Occipital lobe (tissue), 2 donors: ENCODE results near the gene MRM1. TPM values are rescaled to one million over a fixed set of nuclear protein-coding genes. Genes with fewer than 3 reads are reported as not detected.

Source experiments
- DNase-seq: peaks from one replicate; lab custom pipeline; 2025; lab: John Stamatoyannopoulos, UW
- total RNA-seq: library from RNA; depleted of rRNA; stranded (reverse); fragments of >200 nt; gene quantifications from one replicate; pipeline ENCODE4 v1.2.3, GENCODE V29; 2014

MRM1 gene
- total RNA-seq, 1 donor from 2014 or later: 2.7 TPM

DNA sequence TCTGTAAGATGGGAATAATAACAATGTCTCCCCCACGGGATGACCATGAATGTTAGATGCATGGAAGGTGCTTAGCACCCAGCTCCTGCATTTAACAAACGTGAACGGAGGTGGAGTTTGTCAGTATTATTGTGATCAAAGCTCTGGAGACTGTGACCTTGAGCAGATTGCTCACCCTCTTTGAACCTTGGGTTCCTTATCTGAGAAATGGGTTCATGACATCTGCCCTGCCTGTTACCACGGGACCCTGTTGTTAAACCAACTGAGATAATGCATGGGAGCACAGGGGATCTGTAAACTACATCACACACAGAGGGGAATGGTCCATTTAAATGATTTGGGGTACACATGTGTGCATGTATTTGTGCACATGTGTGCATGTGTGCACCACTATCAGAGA is 29.6 kb downstream of the MRM1 start:
- DNase-seq: no peak

DNA sequence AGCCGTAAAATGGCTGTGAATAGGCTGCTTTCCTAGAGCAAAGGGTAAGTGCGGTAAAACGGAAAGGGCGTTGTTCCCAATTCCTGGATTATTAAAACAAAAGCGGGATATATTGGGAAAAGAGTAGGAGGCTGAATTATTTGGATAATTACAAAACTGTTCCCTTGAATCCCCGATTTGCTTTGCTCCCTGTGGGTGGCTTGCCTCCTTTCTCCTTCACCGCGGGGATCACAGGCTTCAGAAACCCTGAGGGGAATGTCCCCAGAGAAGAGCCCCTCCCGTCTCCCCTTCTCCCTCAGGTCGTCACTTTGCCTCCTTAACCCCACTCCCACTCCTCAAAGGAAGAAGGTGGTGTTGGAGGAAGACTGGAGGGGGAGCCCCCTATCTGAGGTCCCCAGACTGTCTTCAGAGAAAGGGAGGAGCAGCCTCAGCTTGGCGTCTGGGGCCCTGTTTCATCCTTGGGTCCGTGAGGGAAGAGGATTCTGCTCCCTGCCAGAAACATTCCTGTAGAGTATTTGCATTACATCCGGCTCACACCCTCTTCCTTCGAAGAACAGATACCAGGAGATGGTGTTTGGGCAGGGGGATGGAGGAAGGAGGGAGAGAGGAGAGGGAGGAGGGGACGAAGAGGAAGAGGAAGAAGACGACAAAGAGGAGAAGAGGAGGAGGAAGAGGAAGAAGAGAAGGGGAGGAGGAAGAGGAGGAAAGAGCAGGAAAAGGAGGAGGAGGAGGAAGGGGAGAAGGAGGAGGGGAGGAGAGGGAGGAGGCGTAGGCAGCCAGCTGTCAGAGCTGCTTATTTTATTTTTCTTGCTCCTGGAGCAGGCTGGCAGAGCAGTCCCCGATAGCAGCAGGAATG is 31.8 kb downstream of the MRM1 start:
- DNase-seq: no peak

DNA sequence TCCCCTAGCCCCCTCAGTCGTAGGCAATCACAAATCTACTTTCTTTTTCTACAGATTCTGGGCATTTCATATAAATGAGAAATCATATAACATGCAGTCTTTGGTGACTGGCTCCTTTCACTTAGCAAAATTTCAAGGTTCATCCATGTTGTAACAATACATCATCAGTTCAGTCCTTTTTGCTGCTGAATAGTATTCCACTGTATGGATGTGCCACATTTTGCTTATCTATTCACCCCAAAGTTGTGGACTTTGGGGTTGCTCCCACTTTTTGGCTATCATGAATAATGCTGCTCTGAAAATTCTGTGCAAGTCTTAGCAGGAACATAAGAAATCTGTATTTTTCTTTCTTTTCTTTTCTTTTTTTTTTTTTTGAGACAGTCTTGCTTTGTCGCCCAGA is 39.0 kb downstream of the MRM1 start:
- DNase-seq: no peak

DNA sequence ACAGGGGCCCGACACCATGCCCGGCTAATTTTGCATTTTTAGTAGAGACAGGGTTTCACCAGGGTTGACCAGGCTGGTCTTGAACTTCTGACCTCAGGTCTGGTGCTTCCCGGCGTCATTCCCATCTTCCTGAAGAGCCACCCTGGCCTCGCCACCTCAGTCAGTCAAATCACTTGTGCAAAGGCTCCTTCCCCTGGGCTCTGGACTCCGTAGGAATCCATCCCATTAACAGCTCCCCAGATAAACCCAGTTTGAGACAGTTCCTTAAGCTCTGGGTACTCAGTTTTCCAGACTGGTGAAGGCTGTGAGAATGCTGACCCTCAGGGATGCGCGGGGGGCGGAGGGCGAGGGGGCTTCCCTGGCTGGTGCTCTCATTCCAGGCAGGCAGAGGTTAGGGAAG is 39.5 kb downstream of the MRM1 start:
- DNase-seq: no peak

DNA sequence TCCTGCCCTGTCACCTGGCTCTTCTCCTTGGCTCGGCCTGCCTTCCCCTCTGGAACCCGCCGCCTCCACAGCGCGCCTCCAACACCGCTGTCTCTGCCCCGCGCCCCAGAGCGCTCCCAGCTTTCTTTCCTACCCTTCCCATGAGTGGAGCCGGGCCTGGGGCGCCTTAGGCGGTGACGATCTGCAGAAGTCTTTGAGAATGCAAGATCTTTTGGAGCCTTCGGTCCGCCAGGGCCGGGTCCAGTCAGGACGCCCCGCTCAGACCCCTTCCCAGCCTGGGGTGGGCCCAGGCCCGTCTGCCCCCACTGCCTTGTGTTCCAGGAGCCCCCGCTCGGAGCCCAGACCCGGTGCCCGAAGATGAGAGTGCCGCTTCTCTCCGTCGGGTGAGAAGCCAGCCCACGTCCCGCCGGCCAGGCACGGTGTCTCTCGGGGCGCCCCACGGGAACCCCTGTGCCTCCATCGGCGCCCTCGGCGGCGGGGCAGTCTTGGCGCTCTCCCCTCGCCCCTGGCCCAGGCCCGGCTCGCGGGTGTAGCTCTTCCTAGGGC is 40.0 kb downstream of the MRM1 start:
- no peak for DNase-seq

DNA sequence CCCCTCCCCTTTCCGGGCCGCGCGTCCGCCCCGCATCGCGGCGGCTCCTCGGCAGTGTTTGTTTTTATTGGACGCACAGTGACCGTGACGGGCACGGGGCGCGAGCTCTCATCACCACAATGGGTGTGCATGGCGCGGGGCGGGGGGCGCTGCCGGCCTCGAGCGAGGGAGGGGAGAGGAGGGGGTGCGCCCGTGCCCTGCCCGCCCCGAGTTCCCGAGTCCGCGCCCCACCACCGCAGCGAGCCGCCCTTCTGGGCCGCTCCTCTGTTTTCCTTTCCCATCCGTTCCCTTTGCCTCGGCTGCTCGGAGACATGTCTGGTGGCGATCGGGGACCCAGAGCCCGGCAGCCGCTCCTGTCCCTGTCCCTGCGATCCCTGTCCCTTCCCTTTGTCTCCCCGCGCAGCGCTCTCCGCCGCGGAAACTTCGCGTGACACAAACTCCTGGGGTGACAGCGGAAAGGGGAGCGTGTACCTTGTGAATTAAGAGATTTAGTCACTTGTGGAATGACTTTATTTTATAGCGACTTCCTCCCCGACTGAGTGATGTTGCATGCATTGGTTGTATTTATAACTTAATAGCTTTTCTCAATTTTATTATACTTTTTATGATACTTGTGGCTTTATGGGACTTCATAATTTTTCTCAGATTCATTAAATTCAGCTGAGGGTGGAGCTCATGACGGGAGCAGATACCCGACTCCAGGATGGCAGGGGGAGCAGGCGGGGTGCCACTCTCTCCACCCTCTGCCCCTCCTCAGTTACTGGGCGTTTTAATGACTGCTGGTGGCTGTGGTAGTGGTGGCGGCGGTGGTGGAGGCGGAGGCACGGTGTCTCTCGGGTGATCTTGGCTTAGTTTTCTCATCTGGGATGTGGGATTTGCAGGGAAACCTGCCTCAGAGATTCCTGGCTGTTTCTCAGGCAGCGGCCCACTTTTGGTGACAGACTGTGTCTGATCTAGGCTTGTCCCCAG is 40.8 kb downstream of the MRM1 start:
- no peak for DNase-seq

DNA sequence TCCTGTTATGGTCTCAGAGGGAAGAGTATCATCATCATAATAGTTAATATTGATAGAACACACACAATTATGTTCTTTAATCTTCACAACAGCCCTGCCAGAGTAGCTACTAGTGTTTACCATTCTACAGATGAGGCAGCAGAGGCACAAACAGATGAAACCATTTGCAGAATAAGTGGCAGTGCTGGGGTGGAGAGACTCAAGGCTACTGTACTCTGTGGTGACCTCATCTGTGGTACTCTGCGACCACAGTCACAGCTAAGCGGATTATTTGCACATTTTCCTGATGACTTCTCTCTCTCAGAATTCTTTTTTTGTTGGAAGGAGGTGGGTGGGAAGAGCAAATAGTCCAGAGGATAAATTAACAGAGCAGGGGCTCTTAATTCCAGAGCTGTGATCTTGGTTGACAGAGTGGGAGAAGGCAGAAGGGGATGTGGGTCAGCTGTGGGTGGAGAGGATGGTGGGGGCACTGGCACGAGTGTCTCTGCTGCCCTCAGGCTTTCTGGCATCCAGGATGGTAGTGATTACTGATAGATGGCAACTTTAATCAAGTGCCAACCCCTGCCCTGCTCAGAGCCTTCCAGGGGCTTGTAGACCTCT is 41.8 kb downstream of the MRM1 start:
- DNase-seq: no peak

DNA sequence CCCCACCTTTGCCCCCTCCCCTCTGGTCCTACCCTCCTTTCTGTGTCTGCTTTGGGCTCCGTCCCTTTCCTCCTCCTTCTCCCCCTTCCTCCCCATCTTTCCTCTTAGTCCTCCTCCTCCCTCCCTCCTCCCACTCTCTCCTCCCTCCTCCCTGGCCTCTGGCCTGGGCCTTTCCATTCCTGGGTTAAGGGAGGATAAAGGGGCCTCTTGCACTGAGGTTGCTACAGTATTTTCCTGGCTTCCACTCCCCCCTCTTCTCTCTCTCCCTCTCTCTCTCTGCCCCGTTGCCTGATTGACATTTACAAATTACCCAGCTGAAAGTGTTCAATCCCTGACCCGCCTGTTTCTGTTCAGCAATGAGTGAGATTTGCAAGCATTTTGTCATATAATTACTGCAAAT is 44.0 kb downstream of the MRM1 start:
- DNase-seq: no peak

DNA sequence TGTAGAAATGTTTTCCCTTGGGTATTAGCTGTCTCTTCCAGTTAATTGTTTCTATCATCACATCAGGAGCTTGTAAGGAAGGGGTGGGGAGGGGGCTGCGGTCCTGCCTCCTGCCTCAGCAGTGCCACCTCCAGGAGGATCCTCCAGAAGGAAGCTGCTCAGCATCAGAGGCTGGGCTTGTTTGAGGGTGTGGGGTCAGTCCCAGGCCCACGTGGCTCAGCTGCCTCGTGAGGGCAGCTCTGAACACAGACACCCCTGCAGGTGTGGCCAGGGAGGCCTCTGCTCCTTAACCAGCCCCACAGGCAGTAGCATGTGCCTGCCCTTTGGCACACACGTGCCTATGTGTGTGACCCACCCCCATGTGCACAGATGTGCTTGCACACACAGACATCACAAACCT is 46.3 kb downstream of the MRM1 start:
- no peak for DNase-seq

DNA sequence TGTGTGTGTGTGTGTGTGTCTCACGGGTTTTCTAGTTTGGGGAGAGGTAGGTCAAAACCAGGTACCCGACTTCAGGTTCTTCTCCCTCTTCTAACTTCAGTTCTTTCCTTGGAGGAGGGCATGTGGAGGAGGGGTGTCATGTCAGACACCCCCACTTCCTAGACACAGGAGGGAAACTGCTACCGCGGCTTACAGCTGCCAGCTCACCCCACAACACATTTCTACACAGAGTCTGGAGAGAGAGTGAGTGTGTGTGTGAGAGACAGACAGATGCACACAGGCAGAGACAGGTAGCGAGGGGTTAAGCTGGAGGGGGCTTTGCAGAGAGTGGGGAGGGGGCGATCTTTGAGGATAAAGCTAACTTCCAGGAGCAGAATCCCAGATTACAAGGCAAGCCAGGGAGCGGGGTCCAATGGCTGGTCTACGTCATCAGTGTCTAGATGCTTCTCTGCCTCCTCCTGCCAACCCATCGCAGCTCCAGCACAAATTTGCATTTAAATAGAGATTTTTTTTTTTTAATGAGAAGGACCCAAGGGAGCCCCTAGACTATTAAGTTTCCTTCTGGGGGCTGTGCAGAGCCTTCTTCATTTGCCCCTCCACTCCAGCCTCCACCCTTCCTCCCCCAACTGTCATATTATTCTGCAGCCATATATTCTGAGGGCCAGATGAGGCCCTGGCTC is 48.9 kb downstream of the MRM1 start:
- no peak for DNase-seq

DNA sequence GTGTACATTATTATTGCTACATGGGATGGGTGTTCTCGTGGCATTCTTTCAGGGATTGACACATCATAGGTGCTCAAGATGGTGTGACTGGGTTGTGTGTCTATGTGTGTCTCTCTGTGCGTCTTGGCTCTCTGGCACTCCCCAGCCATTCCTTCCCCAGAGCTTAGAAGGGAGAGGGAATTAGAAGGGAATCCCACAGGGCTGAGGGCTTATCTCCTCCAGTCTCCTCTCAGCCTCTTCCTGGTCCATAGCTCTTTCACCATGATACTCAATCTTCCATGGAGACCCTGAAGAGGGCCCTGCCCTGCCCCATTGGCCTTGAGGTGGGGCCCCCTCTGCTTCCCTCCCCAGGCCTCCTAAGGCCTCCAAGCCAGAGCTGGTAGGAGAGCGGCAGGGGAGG is 52.0 kb downstream of the MRM1 start:
- no peak for DNase-seq

DNA sequence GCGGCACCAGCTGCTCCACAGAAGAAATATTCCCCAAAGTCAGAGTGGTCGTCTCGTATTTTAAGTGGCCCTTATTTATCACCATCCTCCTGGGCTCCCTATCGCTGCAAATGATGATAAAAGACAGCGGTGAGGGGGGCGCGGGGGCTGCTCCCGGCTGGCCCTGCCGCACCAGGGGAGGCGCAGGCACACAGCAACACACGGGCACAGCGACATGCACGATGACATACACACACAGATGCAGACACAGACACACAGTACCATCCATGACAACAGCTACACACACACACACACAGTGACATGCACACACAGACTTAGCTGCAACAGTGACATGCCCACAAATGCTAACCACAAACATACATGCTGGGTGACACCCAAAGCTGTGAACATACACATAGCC is 52.5 kb downstream of the MRM1 start:
- DNase-seq: no peak

DNA sequence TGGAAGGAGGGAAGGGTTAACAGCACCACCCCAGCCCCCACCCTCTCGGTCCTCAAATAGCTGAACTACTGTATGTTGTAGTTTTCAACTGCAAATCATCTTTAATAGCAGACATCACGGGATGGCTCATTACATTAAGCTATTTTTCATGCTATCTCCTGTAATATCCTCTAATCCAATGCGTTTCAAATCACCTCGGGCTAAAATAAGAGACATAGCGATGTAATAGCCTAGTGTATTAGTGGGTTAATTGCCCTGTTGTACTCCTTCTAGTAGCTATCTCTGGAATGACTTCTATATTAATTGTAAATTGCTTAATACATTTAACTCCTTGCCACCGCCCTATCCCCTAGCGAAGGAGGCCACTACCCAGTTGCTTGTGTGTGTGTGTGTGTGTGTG is 54.3 kb downstream of the MRM1 start:
- no peak for DNase-seq

DNA sequence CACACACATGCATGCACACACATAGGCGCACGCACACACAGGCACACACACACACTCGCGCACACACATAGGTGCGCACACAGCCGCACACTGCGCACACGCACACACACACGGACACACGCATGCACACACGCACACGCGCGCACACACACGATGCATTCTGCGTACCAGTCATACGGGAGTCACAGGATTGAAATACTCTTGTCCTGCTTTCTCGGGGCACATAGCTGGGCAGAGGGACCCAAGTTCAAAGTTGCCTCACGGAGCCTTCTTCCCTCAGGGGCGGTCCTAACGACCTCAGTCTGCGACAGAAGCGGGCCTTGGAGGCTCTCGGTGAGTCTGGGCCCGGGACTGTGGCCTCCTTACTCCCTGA is 56.0 kb downstream of the MRM1 start:
- DNase-seq: no peak

DNA sequence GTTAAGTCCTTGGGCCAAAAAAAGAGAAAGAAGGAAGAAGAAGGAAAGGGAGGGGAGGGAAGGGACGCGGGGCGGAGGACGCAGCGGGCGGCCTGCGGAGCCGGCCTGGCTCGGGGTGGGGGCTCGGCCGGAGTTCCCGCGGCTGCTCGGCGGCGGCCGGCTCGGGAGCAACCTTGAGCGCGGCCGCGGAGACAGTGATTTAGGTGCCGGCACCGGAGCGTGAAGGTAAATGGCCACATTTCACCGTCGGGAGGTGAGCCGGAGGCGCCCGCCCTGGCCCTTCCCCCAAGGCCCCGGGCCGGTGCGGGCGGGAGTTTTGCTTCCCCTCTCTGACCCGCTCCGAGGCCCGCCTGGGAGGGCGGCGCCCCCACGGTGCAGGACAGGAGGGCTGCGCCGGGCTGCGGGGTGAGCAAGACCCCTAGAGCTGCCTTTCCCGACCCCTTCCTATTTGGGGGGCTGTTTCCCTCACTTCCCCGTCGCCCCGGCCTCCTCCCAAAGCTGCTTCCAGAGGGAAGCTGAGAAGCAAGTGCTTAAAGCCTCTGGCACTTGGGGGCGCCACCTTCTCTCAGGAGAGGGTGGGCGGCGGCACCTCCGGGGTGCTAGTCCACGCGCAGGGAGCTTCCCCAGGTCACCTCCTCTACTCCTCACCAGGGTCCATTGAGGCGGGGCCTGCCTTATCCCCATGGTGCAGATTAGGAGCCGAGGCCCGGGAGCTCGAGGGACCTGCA is 56.5 kb downstream of the MRM1 start:
- no peak for DNase-seq

Other genes starting within 250 kb of the MRM1 start
- gene TBC1D3H, start 213.1 kb upstream of the MRM1 start, total RNA-seq: not detected
- gene ZNHIT3, start 114.9 kb upstream of the MRM1 start, total RNA-seq: 44.6 TPM
- 33.8 TPM for gene MYO19, start 66.7 kb upstream of the MRM1 start, total RNA-seq
- gene PIGW, start 66.6 kb upstream of the MRM1 start, total RNA-seq: 7.0 TPM
- gene GGNBP2, start 56.7 kb upstream of the MRM1 start, total RNA-seq: 60.7 TPM
- gene DHRS11, start 9.7 kb upstream of the MRM1 start, total RNA-seq: 4.8 TPM